IPS DF 19.7 (cell line): ENCODE measurements around the gene SLCO3A1.
"Not testable (repeated sequence)": the region's sequence is repeated elsewhere in the genome, so short reads cannot be mapped to it uniquely, and the experiment has no call there.

Experiments
- DNase-seq: peaks from one replicate; pipeline ENCODE4 v3.0.0-alpha.2; 2013; ENCODE audit warnings: low read depth, low spot score

The SLCO3A1 gene

DNA sequence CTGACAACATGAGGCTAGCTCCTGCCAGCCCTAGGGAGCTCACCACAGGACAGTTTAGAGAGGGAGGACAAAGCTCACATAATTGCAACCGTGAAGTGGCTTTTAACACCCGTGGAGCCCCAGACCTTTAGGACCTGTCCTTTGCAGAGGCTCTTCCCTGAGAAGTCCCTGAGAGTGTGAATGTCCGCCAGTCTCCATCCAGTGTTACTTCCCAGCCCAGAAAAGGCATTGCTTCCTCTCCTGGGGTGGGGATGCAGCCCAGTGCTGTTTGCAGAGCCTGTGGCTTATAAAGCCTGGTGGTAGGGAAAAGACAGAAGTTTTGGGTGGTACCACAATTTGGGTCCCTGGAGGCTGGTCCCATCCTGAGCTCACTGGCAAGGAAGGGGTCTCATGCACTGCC, 182.0 kb downstream of the SLCO3A1 start:
- DNase-seq = no peak

DNA sequence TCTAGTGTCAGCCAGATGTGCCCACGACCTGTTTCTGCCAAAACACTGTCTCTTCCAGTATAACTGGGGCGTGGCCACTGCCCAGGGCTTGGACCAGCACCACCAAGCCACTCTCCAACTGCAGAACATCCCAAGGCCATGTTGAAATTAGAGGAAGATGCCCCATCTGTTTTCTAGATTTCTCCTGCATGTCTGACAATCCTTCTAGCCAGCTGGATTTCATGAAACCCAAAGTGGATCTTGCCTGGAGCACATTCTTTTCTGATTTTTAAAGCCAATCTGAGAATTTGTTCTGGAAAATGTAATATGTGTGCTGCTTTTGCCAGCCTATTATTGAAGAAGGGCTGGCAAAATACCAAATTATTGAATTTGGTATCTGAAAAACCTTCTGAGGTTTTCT, 182.5 kb downstream of the SLCO3A1 start:
- DNase-seq = no peak

DNA sequence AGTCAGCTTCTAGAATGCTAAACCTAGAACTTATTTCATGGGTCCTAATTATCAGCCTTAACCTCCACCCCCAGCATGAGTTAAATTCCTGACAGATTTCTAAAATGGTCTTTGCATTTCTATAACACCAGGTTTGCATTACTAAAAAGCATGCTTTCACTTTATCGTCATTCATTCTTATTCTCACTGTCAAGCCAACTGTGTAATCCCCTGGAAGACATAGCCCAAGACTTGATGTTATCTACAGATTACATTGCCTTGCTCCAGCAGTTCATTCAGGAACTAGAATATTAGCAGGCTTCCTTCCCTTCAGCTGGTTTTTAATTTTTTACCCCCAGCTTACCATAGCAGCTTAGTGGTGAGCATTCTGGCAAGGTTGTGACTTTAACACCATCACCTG, 184.0 kb downstream of the SLCO3A1 start:
- no peak for DNase-seq

DNA sequence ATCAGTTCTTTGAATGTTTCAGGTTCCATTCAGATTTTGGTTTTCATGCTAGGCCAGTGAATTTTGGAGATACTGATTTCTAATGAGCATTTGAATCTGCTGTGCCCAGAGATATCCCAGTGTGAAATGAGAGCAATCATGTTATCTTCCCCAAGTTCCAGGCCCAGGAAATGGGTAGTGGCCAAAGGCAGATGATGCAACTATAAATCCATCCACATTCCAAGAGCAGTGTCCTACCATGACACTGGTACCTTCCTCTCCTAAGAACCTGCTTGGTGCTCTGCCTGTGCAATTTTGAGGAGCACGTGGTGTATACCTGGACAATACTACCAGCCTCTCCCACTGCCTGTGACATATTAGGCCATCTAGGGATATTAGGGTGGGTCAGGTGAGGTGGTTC, 186.8 kb downstream of the SLCO3A1 start:
- DNase-seq = no peak

DNA sequence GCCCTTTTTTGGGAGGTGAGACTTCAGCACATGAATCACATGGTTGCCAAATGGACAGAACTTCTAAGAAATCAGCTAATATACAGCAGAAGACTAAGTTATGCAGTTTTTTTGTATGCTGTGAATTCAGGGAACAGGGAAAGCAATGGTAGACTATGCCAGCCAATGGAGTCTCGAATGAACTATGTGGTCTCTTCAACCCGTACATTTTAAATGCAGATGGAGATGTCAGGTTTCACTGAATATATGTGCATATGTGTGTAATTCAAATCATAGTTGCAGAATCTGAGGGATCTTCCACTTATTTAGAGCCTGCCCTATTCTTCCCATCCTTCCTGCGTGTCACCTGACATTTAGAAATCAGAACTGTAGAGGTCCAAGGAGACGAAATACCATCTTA, 187.9 kb downstream of the SLCO3A1 start:
- no peak for DNase-seq

DNA sequence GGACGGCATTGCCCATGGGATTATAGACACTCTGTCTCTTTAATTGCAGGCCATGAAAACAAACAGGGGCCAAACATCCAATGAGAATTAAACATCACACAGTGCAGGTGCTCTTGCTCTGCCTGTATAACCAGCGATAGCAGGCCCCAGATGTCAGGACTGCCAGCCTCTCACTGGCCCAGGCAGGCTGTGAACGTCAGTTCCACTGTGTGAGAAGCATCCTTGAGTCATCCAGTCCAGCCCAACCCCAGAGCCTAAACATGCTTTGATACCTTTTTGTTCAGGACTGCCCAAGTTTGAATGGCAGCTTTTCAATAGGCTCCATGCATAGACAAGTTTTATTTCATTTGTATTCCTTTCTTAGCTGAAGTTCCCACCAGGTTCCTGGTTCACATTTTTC, 189.8 kb downstream of the SLCO3A1 start:
- DNase-seq = no peak

DNA sequence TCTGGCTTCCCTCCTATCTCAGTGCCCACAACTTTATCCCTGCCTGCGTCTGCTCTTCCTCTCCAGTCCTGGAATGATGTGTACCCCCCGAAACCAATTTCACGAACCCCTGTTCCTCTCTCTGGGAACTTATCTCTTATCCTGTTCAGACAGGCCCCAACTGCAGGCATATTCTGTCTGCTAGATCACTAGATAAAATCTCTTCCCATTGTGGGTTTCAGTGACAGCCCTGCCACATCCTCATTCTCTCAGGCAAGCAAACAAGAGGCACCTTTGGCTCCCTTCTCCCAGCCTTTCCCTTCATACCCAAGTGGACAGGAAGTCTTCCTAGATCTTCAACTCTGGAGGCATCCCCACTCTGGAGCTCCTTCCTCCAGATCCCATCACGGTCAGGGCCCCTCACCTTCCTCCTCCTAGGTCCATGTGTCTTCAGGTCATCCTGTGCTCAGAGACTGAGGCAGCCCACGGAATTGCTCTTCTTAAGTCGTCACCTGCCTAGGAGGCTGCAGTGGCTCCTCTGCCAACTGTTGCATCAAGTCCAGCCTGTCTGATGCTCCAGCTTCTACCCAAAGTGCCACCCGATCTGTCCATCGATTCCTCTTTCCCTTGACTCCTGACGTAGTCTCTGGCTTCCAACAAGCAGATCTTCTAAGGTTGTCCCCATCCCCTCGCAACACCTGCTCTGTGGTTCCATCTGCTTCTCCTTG, 190.8 kb downstream of the SLCO3A1 start:
- no peak for DNase-seq

DNA sequence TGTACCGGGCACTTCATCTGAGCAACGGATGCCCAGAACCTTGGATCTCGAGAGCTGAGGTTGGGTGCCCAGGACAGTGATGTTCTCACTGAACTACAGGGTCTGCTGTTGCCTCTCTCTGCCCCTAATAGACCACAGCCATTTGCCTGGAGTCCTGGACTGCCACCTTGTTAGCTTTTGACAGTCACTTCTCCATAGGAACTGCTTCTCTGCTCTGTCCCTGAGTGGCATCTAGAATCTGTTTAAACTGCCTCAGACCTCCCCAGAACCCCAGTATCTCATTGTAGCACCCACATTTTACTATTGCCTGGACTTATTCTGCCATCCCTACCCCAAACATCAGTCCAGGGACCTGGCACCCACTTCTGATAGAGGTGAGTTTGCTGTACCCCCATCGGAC, 194.4 kb downstream of the SLCO3A1 start:
- no peak for DNase-seq

DNA sequence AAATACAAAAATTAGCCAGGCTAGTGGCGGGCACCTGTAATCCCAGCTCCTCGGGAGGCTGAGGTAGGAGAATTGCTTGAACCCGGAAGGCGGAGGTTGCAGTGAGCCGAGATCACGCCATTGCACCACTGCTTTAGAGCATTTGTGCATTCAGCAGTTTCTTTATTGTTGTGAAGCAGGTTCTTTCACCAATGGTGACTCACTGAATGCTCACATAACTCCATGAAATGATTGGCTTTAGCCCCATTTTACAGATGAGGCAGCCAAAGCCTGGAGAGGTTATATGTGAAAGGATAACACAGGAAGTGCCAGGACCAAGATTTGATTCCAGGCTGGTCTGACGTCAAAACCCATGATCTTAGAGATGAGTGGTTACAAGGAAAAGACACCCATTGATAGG, 195.2 kb downstream of the SLCO3A1 start:
- no peak for DNase-seq

DNA sequence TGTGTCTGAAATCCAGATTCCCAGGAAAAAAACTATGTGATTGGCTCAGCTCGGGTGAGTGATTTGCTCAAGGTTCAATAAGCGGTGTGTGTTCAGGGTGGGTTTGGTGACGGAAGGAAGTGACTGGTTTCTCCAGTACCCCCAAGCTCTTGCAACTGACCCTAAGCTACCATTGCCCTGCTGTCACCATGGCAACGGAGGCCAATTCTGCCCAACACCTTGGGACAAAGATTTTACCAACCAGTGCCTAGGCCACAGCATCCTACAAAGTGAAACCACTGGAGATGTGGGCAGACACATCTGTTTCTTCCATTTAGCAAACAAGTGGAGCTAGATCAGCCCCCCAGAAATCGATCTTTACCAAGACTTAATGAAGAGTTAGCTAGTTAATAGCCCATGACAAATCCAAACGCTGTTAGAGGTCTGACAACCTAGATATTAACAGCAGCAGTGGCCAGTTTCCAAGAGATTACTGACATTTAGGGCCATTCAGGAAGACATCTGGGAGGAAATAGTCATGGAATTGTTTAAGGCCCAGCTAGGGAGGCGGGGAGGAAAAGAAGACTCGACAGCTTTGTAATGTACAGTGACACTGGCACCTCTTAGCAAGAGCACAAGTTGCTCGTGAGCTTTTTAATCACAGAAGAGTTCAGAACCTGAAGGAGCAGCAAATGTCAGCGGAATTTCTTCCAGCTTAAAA, 195.9 kb downstream of the SLCO3A1 start:
- no peak for DNase-seq

DNA sequence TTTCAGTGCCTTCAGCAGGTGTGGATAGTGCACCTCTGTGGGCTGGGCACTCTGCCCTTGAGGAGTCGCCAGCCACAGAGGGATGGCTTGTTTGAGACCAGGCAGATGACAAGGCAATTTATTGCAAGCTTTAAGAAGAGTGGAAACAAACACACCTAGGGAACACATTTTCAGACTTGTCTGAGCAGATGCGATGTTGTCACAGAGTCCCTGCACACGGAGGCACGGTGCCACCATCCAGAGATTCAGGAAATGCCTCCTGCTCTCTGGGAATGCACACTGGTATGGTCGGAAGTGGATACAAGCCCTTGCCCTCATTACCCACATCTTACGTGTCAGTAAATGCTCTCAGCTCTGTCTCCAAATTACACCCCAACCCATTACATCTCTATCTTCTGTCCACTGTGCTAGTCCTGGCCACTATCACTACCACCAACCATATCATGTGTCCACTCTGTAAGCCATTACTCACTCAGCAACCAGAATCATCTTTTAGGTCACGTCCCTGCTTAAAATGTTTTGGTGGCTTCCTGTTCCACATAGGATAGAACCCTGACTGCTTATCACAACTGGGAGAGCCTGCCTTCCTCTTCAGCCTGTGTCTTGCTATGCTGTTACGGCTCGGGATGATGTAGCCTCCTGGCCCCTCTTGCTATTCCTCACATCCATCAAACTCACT, 196.9 kb downstream of the SLCO3A1 start:
- DNase-seq = no peak

DNA sequence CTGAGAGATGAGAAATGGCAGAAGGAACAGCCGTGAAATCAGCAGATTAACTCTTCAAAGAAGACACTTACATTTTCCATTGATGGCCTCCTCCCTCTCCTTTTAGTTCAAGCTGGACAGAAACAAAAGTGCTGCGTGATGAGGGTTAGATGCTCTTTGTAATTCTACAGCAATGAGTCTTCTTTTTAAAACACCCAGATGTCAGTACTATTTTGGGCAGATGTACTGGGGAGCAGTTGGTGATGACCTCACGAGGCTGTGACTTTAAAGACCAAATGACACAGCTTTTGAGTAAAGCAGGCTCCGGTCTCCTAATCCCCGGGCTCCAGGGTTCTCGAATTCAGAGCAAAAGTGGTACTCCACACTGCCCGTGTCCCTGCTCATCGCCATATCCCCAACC, 198.2 kb downstream of the SLCO3A1 start:
- no peak for DNase-seq

DNA sequence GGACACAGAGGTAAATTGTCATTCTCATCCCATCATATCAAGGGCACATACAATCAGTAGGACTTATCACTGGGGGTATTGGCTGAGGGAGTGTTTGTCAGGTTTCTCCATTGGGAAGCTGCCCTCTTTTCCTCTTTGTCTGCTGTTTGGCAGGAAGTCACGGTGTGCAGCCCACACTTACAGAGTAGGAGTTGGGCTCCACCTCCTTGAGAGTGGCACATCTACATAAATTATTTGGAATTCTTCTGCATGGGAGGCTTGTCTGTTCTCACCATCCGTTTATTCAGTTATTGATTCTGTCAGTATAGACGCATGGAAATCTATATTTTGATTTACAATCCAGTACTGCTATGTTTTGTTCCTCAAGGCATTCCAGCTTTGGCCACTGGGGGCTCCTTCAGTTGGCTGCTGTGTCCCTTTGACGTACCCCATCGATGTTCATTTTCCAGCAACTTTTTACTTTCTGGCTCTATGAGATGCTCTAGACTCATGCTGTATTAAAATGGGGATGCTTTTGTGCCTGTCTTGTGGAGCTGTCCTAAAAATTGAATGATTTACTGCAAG, 200.3 kb downstream of the SLCO3A1 start:
- DNase-seq = no peak

DNA sequence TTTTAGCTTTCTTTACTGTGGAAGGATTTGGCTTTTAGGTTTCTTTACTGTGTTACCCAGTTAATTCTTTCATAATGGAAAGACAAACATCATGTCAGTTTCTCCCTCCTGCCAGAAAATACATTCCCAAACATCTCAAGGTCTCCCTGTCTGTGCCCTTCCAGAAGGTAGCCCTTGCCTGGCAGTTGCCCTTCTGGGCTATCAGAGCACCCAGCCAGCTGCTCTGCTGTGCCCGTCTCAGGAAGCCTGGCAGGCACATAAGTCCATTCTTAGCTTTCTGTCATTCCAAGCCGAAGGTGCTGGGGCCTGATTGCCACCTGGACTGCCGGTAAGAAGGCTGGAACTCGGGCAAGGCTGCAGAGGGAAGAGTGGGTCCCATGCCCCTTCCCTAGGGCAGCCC, 203.4 kb downstream of the SLCO3A1 start:
- no peak for DNase-seq

DNA sequence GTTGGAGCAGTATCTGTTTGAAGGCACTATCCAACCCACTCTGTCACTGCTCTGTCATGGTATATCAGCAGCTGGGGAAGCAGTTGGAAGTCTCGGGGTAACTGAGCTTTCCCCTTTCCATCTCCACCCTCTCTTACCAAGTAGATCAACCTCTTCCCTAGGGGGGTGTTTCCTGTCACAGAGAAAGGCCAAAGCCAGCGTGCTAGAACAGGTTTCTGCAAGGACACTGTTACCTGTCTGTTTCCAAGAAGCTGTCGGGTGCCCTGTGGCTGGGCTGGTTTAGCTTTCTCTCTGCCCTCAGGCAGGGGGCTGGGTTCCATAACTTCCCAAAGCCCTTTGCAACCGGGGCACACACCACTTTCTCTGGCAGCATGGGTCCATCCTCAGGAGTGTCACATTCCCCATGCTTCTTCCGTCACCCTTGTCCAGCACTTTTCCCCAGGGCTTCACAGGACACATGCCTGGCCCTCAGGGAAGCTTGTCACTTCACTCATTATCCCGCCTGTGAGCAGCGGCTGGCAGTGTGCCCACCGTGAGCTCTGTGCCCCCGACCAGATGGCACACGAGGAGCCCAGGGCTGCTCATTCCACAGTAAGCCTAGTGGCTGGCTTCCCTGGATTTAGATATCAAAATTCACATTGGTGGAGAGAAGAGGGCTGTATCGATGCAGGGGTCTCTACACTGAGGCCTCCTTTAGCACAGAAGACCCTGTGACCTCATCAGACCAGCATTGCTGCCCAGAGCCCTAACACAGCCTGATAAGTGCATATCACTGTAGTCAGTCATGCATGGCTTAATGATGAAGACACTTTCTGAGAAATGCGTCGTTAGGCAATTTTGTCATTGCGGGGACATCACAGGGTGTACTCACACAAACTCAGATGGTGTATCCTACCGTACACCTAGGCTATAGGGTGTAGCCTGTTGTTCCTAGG, 205.8 kb downstream of the SLCO3A1 start:
- DNase-seq = no peak

DNA sequence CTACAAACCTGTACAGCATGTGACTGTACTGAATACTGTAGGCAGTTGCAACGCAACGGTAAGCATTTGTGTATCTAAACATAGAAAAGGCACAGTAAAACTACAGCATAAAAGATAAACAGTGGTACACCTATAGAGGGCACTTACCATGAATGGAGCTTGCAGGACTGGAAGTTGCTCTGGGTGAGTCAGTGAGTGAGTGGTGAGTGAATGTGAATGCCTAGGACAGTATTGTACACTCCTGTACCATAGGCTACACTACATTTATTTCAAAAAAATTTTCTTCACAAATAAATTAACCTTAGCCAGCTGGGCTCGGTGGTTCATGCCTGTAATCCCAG, 206.4 kb downstream of the SLCO3A1 start:
- DNase-seq = not testable (repeated sequence)

DNA sequence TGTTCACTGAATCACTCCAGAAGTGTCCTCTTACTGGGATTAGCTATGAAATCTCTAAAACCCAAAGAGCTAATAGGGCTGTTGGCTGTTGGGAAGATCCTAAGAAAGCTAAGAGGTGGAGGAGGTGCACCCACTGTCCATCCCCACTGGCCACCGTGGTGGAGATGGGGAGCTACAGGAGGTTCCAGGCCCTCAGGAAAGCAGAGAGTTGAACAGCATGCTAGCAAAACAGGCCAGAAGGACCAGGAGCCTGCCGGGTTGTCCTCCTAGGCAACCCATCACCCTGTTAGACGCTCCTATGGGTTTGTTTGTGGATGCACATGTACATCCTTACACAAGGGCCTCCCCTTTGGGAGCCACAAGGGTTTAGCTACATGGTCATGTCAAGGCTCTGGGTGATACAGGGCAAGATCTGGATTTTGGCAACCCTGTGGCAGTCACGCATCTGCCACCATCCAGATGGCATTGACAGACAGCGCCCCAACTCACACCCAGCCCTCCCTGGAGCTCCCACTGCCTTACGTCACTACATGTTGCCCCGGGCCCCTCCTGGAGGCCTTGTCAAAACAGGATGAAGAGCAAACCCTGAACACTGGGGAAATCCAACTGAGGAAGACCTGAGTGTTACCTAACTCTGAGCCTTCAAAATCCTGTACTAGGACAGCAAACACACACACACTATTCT, 208.1 kb downstream of the SLCO3A1 start:
- no peak for DNase-seq

DNA sequence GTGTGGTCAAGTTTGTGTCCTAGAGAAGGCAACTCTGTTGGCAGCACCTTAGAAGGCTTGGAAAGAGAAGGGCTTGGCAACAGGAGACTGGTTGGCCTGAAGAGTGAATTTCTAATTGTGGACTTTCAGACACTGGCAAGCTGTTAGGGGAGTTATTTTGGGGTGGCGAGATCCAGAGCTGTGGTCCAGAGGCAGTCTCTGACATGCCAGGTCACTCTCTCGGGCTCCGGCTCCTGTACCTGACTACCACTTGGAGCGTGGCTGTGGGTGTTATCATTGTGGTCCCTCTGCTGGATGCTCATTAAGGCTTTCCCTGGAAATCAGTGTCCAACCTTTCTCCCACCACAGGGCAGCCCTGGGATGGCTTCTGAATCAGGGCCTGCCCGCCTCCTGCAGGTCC, 209.0 kb downstream of the SLCO3A1 start:
- no peak for DNase-seq

DNA sequence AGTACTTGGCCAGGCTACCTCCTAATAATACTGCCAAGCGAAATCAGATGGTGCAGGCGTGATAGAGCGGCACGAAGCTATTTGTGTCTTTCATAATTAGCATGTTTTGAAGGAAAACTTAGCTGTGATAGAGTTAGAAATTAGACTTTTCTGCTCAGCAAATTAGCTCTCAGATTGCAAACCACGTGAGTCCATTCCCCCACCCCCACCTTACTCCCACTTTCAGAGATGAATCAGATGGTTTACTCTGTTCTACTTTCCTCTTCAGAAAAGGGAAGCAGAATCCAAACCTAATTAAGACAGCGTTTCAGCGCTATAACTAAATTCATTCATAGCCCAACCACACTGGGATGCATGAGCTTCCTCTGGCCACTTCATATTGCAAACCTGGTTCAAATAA, 214.6 kb downstream of the SLCO3A1 start:
- no peak for DNase-seq

DNA sequence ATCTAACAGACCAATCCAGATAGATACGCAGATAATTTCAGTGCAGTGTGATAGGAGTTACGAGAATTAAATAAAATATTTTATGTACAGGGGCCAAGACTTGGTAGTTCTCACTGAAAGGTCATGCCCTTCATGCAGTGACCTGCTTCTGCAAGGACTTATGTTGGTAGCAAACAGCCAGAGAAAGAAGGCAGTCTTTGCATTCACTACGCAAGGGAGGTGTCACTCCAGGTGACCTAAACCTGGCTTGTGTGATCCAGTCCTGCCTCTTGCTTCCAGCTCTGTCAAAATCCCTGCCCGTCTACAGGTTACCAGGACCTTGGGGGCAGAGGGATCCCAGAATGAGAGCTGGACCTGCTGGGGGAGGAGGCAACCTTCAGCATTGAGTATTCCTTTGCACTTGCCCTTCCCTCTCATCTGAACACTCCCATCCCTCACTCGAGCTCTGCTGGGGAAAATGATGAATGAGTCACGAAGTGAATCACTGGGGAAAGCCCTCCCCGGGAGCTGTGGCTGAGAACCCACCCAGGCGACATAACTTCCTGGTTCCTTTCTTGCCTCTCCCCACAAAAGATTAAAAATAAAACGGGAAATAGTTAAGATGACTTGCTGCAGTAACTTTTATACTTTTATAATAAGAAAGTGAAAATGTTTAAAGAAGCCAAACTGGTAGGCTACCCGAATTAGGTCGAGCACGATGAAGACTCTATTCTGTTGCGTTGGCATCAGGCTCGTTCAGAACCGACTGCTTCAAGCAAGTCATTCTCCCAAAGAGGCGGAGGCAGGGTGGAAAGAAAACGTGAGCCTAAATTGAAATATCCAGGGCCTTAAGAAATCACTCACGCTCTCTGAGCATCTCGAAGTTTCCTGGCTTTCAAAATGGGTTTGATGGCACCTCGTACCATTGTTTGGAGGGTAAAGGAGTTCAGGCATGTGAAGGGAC, 216.1 kb downstream of the SLCO3A1 start:
- DNase-seq = no peak
